ENCODE measurements around the gene KAZN.

The KAZN gene

GRCh38 chr1:15123270-15123669, 524.8 kb downstream of the KAZN start:
- TF ChIP-seq REST (IDR thresholded peaks at IDR 0.05; ENCODE audit: low read depth) = no peak
- no peak for TF ChIP-seq TAF1 (IDR thresholded peaks at IDR 0.05; ENCODE audit: low read depth)
- TF ChIP-seq FOXM1 (IDR thresholded peaks at IDR 0.05; ENCODE audit: borderline replicate concordance, low read depth) = no peak
- TF ChIP-seq NFIC (IDR thresholded peaks at IDR 0.05) = no peak

GRCh38 chr1:15123925-15124324, 525.4 kb downstream of the KAZN start:
- no peak for TF ChIP-seq RAD21 (IDR thresholded peaks at IDR 0.05; ENCODE audit: low read depth)
- no peak for TF ChIP-seq FOXM1 (IDR thresholded peaks at IDR 0.05; ENCODE audit: borderline replicate concordance, low read depth)
- TF ChIP-seq MAX (IDR thresholded peaks at IDR 0.05) = no peak
- TF ChIP-seq REST (IDR thresholded peaks at IDR 0.05; ENCODE audit: low read depth) = no peak
- no peak for TF ChIP-seq EP300 (IDR thresholded peaks at IDR 0.05; ENCODE audit: borderline replicate concordance)
- no peak for TF ChIP-seq YY1 (IDR thresholded peaks at IDR 0.05; ENCODE audit: low read depth)
- no peak for TF ChIP-seq TCF12 (IDR thresholded peaks at IDR 0.05; ENCODE audit: low read depth)
- no peak for TF ChIP-seq USF1 (IDR thresholded peaks at IDR 0.05)
- no peak for TF ChIP-seq NFIC (IDR thresholded peaks at IDR 0.05)
- TF ChIP-seq ZBTB7A (IDR thresholded peaks at IDR 0.05; ENCODE audit: low read depth) = no peak
- no peak for TF ChIP-seq TAF1 (IDR thresholded peaks at IDR 0.05; ENCODE audit: low read depth)
- no peak for TF ChIP-seq CEBPB (IDR thresholded peaks at IDR 0.05)

GRCh38 chr1:15124362-15125100, 526.0 kb downstream of the KAZN start:
- TF ChIP-seq CEBPB (IDR thresholded peaks at IDR 0.05) (no peak), CREB1 (IDR thresholded peaks at IDR 0.05; ENCODE audit: low read depth) (no peak), TAF1 (IDR thresholded peaks at IDR 0.05; ENCODE audit: low read depth) (no peak), ZBTB7A (IDR thresholded peaks at IDR 0.05; ENCODE audit: low read depth) (no peak), MAX (IDR thresholded peaks at IDR 0.05) (no peak), EP300 (IDR thresholded peaks at IDR 0.05; ENCODE audit: borderline replicate concordance) (no peak), RAD21 (IDR thresholded peaks at IDR 0.05; ENCODE audit: low read depth) (no peak), TCF12 (IDR thresholded peaks at IDR 0.05; ENCODE audit: low read depth) (no peak), FOXM1 (IDR thresholded peaks at IDR 0.05; ENCODE audit: borderline replicate concordance, low read depth) (no peak), EGR1 (IDR thresholded peaks at IDR 0.05) (no peak), NFIC (IDR thresholded peaks at IDR 0.05) (no peak), TEAD4 (IDR thresholded peaks at IDR 0.05) (no peak), REST (IDR thresholded peaks at IDR 0.05; ENCODE audit: low read depth) (no peak), USF1 (IDR thresholded peaks at IDR 0.05) (no peak)

- no peak for TF ChIP-seq REST (IDR thresholded peaks at IDR 0.05; ENCODE audit: low read depth)
- no peak for TF ChIP-seq TCF12 (IDR thresholded peaks at IDR 0.05; ENCODE audit: low read depth)
- TF ChIP-seq EGR1 (IDR thresholded peaks at IDR 0.05) = no peak
- TF ChIP-seq RAD21 (IDR thresholded peaks at IDR 0.05; ENCODE audit: low read depth) = no peak
- TF ChIP-seq ZBTB7A (IDR thresholded peaks at IDR 0.05; ENCODE audit: low read depth) = no peak
- no peak for TF ChIP-seq USF1 (IDR thresholded peaks at IDR 0.05)
- TF ChIP-seq MAX (IDR thresholded peaks at IDR 0.05) = no peak
- no peak for TF ChIP-seq CEBPB (IDR thresholded peaks at IDR 0.05)
- no peak for TF ChIP-seq NFIC (IDR thresholded peaks at IDR 0.05)
- TF ChIP-seq TAF1 (IDR thresholded peaks at IDR 0.05; ENCODE audit: low read depth) = no peak
- no peak for TF ChIP-seq YY1 (IDR thresholded peaks at IDR 0.05; ENCODE audit: low read depth)
- no peak for TF ChIP-seq CREB1 (IDR thresholded peaks at IDR 0.05; ENCODE audit: low read depth)
- no peak for TF ChIP-seq FOXM1 (IDR thresholded peaks at IDR 0.05; ENCODE audit: borderline replicate concordance, low read depth)
- TF ChIP-seq EP300 (IDR thresholded peaks at IDR 0.05; ENCODE audit: borderline replicate concordance) = no peak
- no peak for TF ChIP-seq TEAD4 (IDR thresholded peaks at IDR 0.05)
These were observed 526.7 kb downstream of the KAZN start for GRCh38 chr1:15125101-15125745.
